Measurements from ENCODE around the gene H2AZ2. TPM values are rescaled to one million over a fixed set of nuclear protein-coding genes. Genes with fewer than 3 reads are reported as not detected.

H2AZ2 gene
- total RNA-seq, 1 donor from 2014 or later = 105 TPM

DNA sequence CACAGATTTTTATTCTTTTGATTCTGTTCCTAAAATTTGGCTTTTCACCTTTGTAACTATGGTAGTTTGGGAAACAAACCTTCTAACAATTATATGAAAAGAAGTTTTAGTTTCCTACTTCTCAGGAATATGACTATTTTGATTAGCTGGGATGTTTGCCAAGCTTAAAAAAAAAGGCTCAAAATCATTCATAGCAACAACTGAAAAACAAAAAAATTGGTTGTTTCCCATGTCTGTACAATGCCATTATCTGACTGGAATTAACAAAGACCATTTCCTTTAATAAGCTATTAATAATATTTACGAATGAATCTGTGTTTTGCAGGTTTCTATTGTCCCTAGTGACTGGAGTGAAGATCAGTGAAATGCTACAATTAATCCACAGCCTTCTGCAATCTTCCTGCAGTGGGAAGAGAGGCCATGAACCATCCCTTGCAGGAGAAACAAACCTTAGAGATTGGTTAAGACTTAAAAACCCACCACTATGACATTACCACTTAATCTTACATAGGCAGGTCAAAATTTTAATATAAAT is 33.2 kb upstream of the H2AZ2 start:
- Mint-ChIP-seq H3K36me3 (ENCODE audit: low read depth, unreplicated experiment) (peaks cover 7% of the 10 kb centered on the region), H3K4me1 (ENCODE audit: low read depth, unreplicated experiment) (peaks cover 19% of the 10 kb centered on the region), H3K9me3 (ENCODE audit: unreplicated experiment) (peaks cover 3% of the 10 kb centered on the region), H3K4me3 (ENCODE audit: unreplicated experiment) (peak overlapping the region; percentile 99), H3K27ac (ENCODE audit: unreplicated experiment) (peak overlapping the region; percentile 77), H3K27me3 (ENCODE audit: low read depth, unreplicated experiment) (no peaks in the 10 kb centered on the region)
- peak overlapping the region; percentile 89 for H3K4me2 ChIP-seq (ENCODE audit: low read length)
- H3K27ac ChIP-seq (ENCODE audit: low read depth, low read length) = peak overlapping the region; percentile 29
- peak overlapping the region; percentile 71 for H3K9ac ChIP-seq (ENCODE audit: low read length)
- FAIRE-seq = no peak
- peaks cover 31% of the 10 kb centered on the region for H3K4me1 ChIP-seq (ENCODE audit: insufficient read depth, low read length)
- H3K36me3 ChIP-seq (ENCODE audit: insufficient read depth, low read length) = peaks cover 3% of the 10 kb centered on the region
- no peaks in the 10 kb centered on the region for H3K27me3 ChIP-seq (ENCODE audit: insufficient read depth, low read length)
- peaks cover 84% of the 10 kb centered on the region for H3K79me2 ChIP-seq (ENCODE audit: insufficient read depth, low read length)
- peak overlapping the region; percentile 78 for H3K4me3 ChIP-seq (ENCODE audit: insufficient read depth, low read depth, low read length)
- H3K9me3 ChIP-seq (ENCODE audit: insufficient read depth, low read depth, low read length) = no peaks in the 10 kb centered on the region
- H4K20me1 ChIP-seq (ENCODE audit: insufficient read depth, low read length) = peaks cover 69% of the 10 kb centered on the region
- DNase-seq (ENCODE audit: low read depth) = no peak
- H2AFZ ChIP-seq (ENCODE audit: low read depth, low read length) = no peak overlapping the region
- TF ChIP-seq, protein P1, sequence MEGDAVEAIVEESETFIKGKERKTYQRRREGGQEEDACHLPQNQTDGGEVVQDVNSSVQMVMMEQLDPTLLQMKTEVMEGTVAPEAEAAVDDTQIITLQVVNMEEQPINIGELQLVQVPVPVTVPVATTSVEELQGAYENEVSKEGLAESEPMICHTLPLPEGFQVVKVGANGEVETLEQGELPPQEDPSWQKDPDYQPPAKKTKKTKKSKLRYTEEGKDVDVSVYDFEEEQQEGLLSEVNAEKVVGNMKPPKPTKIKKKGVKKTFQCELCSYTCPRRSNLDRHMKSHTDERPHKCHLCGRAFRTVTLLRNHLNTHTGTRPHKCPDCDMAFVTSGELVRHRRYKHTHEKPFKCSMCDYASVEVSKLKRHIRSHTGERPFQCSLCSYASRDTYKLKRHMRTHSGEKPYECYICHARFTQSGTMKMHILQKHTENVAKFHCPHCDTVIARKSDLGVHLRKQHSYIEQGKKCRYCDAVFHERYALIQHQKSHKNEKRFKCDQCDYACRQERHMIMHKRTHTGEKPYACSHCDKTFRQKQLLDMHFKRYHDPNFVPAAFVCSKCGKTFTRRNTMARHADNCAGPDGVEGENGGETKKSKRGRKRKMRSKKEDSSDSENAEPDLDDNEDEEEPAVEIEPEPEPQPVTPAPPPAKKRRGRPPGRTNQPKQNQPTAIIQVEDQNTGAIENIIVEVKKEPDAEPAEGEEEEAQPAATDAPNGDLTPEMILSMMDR (IDR thresholded peaks at IDR 0.05; ENCODE audit: insufficient read depth, low read depth, low read length) = no peak
- TF ChIP-seq EZH2 (IDR thresholded peaks at IDR 0.05; ENCODE audit: insufficient read depth, low read length) = no peak

DNA sequence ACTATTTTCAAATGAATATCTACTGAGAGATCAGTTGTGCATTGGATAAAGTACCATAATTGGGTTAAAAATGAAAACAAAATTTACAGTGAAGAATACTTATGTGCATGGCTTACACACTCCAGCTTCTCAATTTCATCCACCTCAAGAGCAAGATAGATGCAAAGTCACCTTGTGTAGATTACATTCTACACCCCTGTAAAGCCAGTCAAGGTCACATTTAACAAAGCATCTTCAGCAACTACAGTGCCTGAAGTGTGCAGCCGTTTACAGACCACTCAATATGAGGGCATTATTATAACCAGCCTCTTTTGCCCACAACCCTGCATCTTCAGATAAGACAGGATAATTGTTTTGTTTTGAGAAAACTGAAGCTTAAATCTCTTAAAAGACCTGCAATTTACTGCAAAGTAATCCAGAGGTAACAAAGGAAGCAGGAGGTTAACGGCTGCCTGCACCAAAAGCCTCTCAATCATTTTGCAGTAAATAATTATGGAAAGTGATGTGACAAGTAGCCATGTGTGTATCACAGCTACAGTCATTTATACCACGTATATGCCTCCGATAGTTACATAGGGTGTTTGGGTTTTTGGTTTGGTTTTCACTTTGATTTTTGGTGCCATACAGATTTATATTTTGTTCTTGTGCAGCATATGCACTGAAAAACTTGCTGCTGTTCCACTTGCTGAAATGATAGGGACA is 32.6 kb upstream of the H2AZ2 start:
- Histone ChIP-seq H4K20me1 (ENCODE audit: insufficient read depth, low read length) (peaks cover 73% of the 10 kb centered on the region), H3K79me2 (ENCODE audit: insufficient read depth, low read length) (peaks cover 84% of the 10 kb centered on the region), H3K4me2 (ENCODE audit: low read length) (peak overlapping the region; percentile 89), H3K4me1 (ENCODE audit: insufficient read depth, low read length) (peaks cover 31% of the 10 kb centered on the region), H3K27me3 (ENCODE audit: insufficient read depth, low read length) (no peaks in the 10 kb centered on the region), H3K27ac (ENCODE audit: low read depth, low read length) (peak overlapping the region; percentile 29), H3K9me3 (ENCODE audit: insufficient read depth, low read depth, low read length) (no peaks in the 10 kb centered on the region), H3K9ac (ENCODE audit: low read length) (peak overlapping the region; percentile 71), H3K4me3 (ENCODE audit: insufficient read depth, low read depth, low read length) (peak overlapping the region; percentile 78), H2AFZ (ENCODE audit: low read depth, low read length) (no peak overlapping the region), H3K36me3 (ENCODE audit: insufficient read depth, low read length) (peaks cover 3% of the 10 kb centered on the region)
- Mint-ChIP-seq H3K36me3 (ENCODE audit: low read depth, unreplicated experiment) (peaks cover 7% of the 10 kb centered on the region), H3K4me3 (ENCODE audit: unreplicated experiment) (peak overlapping the region; percentile 99), H3K27ac (ENCODE audit: unreplicated experiment) (peak overlapping the region; percentile 77), H3K4me1 (ENCODE audit: low read depth, unreplicated experiment) (peaks cover 15% of the 10 kb centered on the region), H3K27me3 (ENCODE audit: low read depth, unreplicated experiment) (no peaks in the 10 kb centered on the region), H3K9me3 (ENCODE audit: unreplicated experiment) (peaks cover 3% of the 10 kb centered on the region)
- TF ChIP-seq, protein P1 (IDR thresholded peaks at IDR 0.05; ENCODE audit: insufficient read depth, low read depth, low read length) = no peak
- TF ChIP-seq EZH2 (IDR thresholded peaks at IDR 0.05; ENCODE audit: insufficient read depth, low read length) = no peak
- DNase-seq (ENCODE audit: low read depth) (no peak), FAIRE-seq (no peak)

DNA sequence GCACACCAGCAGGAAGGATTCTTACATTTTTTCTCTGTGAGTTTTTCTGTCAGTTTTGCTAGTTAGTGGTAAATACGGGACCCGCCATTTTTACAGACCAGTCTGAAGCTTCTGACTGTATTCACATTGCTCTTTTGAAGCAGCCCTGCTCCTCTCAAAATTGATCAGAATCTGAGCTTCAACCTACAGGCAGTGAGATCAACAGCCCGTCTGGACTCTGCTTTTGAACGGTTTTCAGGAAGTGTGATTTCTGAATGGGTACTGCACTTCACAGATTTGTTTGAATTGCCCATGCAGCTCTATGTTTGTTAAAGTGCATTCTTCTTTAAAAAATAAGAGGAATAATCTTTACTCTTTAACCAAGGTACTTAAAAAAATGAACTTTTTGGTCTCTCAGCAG is 28.5 kb upstream of the H2AZ2 start:
- Mint-ChIP-seq H3K4me3 (ENCODE audit: unreplicated experiment) (no peak overlapping the region), H3K27ac (ENCODE audit: unreplicated experiment) (no peak overlapping the region), H3K27me3 (ENCODE audit: low read depth, unreplicated experiment) (peaks cover 3% of the 10 kb centered on the region), H3K9me3 (ENCODE audit: unreplicated experiment) (peaks cover 8% of the 10 kb centered on the region), H3K36me3 (ENCODE audit: low read depth, unreplicated experiment) (peaks cover 2% of the 10 kb centered on the region), H3K4me1 (ENCODE audit: low read depth, unreplicated experiment) (peaks cover 19% of the 10 kb centered on the region)
- Histone ChIP-seq H3K27me3 (ENCODE audit: insufficient read depth, low read length) (no peaks in the 10 kb centered on the region), H3K4me1 (ENCODE audit: insufficient read depth, low read length) (peaks cover 20% of the 10 kb centered on the region), H3K36me3 (ENCODE audit: insufficient read depth, low read length) (peaks cover 3% of the 10 kb centered on the region), H4K20me1 (ENCODE audit: insufficient read depth, low read length) (peaks cover 47% of the 10 kb centered on the region), H3K79me2 (ENCODE audit: insufficient read depth, low read length) (peaks cover 47% of the 10 kb centered on the region), H3K4me3 (ENCODE audit: insufficient read depth, low read depth, low read length) (no peak overlapping the region), H2AFZ (ENCODE audit: low read depth, low read length) (no peak overlapping the region), H3K27ac (ENCODE audit: low read depth, low read length) (no peak overlapping the region), H3K9me3 (ENCODE audit: insufficient read depth, low read depth, low read length) (no peaks in the 10 kb centered on the region), H3K4me2 (ENCODE audit: low read length) (no peak overlapping the region), H3K9ac (ENCODE audit: low read length) (no peak overlapping the region)
- FAIRE-seq (no peak), DNase-seq (ENCODE audit: low read depth) (no peak)
- TF ChIP-seq EZH2 (IDR thresholded peaks at IDR 0.05; ENCODE audit: insufficient read depth, low read length) = no peak
- TF ChIP-seq, protein P1 (IDR thresholded peaks at IDR 0.05; ENCODE audit: insufficient read depth, low read depth, low read length) = no peak
